Mucosa of stomach (tissue), 1 donor: Measurements from ENCODE around the gene ERLEC1.

ENCODE experiments used
- H3K27me3 ChIP-seq: one replicate; pipeline ENCODE4 v1.7.0; 2013; ENCODE audit warnings: mild to moderate bottlenecking, low read length; ENCODE audit not compliant: control insufficient read depth, insufficient read depth
- H3K36me3 ChIP-seq: one replicate; pipeline ENCODE4 v1.7.0; 2013; ENCODE audit warnings: low read length; ENCODE audit not compliant: control insufficient read depth, insufficient read depth
- H3K4me1 ChIP-seq: one replicate; pipeline ENCODE4 v1.7.0; 2013; ENCODE audit warnings: mild to moderate bottlenecking, low read length; ENCODE audit not compliant: control insufficient read depth, insufficient read depth
- H3K4me3 ChIP-seq: one replicate; pipeline ENCODE4 v1.7.0; 2013; ENCODE audit warnings: low read length
- H3K9ac ChIP-seq: one replicate; pipeline ENCODE4 v1.7.0; 2013; ENCODE audit warnings: mild to moderate bottlenecking, low read length, moderate library complexity
- H3K9me3 ChIP-seq: one replicate; pipeline ENCODE4 v1.7.0; 2013; ENCODE audit warnings: mild to moderate bottlenecking, low read length, moderate library complexity; ENCODE audit not compliant: control insufficient read depth
- donor health status: Pancreatic carcinoma.

ERLEC1 gene

DNA sequence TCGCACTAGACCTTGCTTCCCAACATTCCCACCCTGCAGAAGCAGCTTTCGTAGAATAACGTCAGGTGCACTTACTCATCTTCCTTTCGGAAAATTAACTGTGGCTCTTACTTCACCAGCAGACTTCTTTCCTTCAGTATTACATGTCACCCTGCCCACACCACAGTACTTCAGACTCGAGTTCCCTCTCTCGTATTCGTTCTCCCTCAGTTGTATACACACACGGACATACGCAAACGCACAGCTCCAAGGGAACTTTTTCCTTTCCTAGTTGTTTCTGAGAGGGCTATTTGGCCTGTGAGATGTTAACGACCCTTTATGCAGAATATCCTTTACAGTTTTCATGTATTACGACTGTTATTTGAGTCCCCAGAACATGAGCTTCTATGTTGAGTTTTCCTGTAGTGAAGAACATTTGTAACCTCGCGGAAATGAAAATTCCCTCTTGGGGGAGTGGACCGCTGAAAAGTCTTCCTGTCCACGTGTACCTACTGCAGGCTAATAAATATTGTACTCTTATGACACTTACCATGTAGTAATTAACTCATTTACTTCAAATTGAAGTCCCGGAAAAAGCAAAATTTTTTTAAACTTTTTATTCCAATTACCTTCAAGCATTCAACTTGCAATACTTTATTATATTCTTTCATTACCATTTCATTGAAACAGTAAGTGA is 908 bp downstream of the ERLEC1 start:
- H3K9me3 ChIP-seq = no peaks in the 10 kb centered on the region
- H3K9ac ChIP-seq = peak overlapping the region; percentile 66
- no peaks in the 10 kb centered on the region for H3K36me3 ChIP-seq
- no peaks in the 10 kb centered on the region for H3K27me3 ChIP-seq
- peaks cover 11% of the 10 kb centered on the region for H3K4me1 ChIP-seq
- peak overlapping the region; percentile 65 for H3K4me3 ChIP-seq

DNA sequence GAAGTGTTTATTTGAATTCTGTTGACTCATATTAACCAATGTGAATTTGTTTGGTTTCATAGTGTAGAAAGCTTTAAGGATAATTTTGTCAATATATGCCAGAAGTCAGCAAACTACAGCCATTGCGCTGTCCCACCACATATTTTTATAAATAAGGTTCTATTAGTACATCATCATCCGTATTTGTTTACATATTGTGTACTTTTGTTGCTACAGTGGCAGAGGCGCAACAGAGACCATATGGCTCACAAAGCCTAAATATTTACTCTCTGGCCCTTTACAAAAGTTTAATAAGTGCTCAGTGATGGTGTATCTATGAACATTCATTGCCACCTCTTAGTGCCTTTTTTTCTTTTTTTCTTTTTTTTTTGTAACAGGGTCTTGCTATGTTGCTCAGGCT is 6.4 kb downstream of the ERLEC1 start:
- H3K9ac ChIP-seq = no peak overlapping the region
- H3K4me3 ChIP-seq = no peak overlapping the region
- no peaks in the 10 kb centered on the region for H3K9me3 ChIP-seq
- H3K4me1 ChIP-seq = peaks cover 2% of the 10 kb centered on the region
- H3K27me3 ChIP-seq = no peaks in the 10 kb centered on the region
- no peaks in the 10 kb centered on the region for H3K36me3 ChIP-seq

DNA sequence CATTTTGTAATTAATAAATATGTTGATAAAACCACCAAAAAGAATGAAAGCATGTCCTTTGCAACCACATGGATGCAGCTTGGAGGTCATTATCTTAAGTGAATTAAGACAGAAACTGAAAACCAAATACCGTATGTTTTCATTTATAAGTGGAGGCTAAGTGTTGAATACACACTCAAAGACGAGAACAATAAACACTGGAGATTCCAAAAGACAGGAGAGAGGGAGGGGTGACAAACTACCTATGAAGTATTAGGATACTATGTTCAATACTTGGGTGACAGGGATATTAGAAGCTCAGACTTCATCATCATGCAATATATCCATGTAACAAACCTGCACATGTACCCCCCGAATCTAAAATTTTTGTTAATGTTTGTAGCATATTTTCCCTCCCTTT is 7.0 kb downstream of the ERLEC1 start:
- no peaks in the 10 kb centered on the region for H3K9me3 ChIP-seq
- no peaks in the 10 kb centered on the region for H3K36me3 ChIP-seq
- no peaks in the 10 kb centered on the region for H3K4me1 ChIP-seq
- H3K9ac ChIP-seq = no peak overlapping the region
- no peaks in the 10 kb centered on the region for H3K27me3 ChIP-seq
- H3K4me3 ChIP-seq = no peak overlapping the region

DNA sequence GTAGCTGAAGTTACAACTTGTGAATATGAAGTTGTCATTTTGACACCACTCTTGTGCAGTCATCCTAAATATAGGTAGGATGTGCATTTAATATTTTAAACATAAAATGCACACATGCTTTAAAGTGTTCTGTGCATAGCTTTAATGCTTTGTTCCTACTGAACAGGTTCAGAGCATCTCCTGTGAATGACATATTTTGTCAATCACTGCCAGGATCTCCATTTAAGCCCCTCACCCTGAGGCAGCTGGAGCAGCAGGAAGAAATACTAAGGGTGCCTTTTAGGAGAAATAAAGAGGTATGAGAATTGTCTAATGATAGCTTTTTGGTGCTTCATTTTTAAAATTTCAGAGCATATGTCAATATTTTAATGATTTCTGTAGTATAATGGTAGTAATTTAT is 14.7 kb downstream of the ERLEC1 start:
- Histone ChIP-seq H3K36me3 (peaks cover 7% of the 10 kb centered on the region), H3K27me3 (no peaks in the 10 kb centered on the region), H3K4me3 (no peak overlapping the region), H3K9ac (no peak overlapping the region), H3K4me1 (no peaks in the 10 kb centered on the region), H3K9me3 (no peaks in the 10 kb centered on the region)

DNA sequence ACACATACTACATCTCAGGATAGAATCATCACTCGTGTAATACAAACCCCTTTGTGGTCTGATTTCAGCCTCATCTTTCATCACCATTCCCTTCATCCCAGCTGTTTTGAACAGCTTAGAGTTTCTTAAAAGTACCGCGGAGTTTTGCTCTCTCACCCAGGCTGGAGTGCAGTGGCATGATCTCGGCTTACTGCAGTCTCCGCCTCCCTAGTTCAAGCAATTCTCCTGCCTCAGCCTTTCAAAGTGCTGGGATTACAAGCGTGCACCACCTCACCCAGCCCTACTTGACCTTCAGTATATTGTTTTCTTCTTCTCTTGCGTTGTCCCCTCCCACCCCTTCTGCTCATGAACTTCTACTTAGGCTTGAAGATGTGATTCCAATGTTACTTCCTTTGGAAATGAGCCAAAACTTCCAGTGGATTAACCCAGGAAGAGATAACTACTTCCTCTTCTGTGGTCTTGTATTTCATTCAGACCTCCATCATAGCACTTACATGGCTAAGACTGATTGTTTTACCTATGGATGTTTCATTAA is 15.8 kb downstream of the ERLEC1 start:
- no peaks in the 10 kb centered on the region for H3K27me3 ChIP-seq
- no peaks in the 10 kb centered on the region for H3K4me1 ChIP-seq
- no peaks in the 10 kb centered on the region for H3K9me3 ChIP-seq
- no peak overlapping the region for H3K4me3 ChIP-seq
- H3K36me3 ChIP-seq = peaks cover 7% of the 10 kb centered on the region
- no peak overlapping the region for H3K9ac ChIP-seq

DNA sequence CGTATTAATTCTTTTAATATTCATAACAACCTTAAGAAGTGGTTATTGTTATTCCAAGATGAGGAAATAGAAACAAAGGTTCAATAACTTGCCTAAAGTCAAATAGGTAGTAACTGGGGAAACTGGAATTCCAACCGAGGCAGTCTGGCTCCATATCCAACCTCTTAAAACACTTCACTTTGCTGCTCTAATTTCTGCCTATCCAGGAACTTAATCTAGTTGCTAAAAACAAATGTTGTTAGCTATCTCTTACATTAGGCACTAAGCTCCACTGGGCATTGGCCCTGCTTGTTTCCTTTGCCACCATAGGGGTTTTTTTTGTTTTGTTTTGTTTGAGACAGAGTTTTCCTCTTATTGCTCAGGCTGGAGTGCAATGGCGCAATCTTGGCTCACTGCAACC is 24.8 kb downstream of the ERLEC1 start:
- Histone ChIP-seq H3K9ac (no peak overlapping the region), H3K9me3 (no peaks in the 10 kb centered on the region), H3K36me3 (peaks cover 4% of the 10 kb centered on the region), H3K4me1 (no peaks in the 10 kb centered on the region), H3K4me3 (no peak overlapping the region), H3K27me3 (no peaks in the 10 kb centered on the region)

DNA sequence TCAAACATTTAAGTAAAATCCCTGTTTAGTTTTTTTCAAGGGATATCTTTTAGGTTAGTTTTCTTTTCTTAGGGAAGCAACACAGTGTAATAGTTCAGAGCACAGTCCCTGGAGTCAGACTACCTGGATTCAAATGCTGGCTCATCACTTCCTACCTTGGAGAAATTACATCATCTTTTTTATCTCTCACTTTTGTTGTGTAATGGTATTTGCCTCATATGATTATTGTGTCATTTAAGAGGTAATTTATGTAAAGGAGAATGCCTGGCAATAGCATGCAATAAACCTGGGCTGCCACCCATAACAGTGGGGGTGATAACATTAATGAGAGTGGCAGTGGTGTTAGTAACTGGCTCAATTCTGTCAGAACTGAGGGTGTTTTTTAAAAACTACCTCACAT is 26.3 kb downstream of the ERLEC1 start:
- Histone ChIP-seq H3K9ac (no peak overlapping the region), H3K27me3 (no peaks in the 10 kb centered on the region)

DNA sequence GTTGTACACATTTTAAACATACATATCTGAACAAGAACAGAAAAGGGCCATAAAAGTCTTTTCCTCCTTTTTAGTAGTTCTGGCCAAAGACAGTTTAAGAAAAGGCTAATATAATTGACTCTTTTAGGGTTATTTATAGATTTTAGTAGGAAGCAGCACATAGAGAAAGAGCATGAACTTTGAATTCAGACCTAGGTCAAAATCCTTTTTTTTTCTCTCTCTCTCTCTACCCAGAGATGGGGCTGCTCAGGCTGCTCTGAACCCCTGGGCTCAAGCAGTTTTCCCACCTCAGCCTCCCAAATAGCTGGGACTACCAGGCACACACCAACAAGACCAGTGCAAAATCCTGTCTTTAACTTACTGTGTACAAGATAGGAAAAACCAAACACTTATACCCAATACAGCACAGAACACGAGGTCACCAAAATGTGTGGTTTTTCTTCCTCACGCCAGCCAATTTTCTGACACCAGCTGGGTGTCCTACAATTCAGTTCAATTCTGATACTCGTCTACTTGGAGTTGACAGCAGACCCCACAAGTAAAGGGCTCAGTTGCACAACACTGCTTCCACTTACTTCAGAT is 32.1 kb downstream of the ERLEC1 start:
- Histone ChIP-seq H3K9me3 (no peaks in the 10 kb centered on the region), H3K4me3 (no peak overlapping the region), H3K9ac (no peak overlapping the region), H3K36me3 (no peaks in the 10 kb centered on the region), H3K27me3 (no peaks in the 10 kb centered on the region), H3K4me1 (no peaks in the 10 kb centered on the region)

More for the DNA sequence above, 26.3 kb downstream of the ERLEC1 start:
- no peaks in the 10 kb centered on the region for H3K4me1 ChIP-seq
- H3K4me3 ChIP-seq = no peak overlapping the region
- no peaks in the 10 kb centered on the region for H3K9me3 ChIP-seq
- peaks cover 4% of the 10 kb centered on the region for H3K36me3 ChIP-seq

DNA sequence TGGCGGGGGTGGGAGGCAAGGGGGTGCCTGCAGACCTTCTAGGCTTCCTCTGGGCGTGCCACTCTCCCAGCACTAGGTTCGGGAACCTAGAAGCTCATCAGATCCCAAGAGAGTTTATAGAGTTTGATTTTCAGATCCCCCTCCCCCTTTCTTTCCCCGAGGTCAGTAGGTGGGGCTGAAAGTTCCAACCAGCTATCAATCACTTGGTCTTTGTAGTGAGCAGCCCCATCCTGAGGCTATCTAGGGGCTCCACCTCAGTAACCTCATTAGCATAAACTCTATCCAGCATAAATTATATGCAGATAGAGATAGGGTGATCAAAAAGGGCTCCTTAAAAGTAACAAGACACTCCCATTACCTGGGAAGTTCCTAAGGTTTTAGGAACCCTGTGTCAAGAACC is 32.8 kb downstream of the ERLEC1 start:
- H3K27me3 ChIP-seq = no peaks in the 10 kb centered on the region
- H3K36me3 ChIP-seq = no peaks in the 10 kb centered on the region
- H3K9ac ChIP-seq = no peak overlapping the region
- H3K4me3 ChIP-seq = no peak overlapping the region
- H3K9me3 ChIP-seq = no peaks in the 10 kb centered on the region
- H3K4me1 ChIP-seq = no peaks in the 10 kb centered on the region

DNA sequence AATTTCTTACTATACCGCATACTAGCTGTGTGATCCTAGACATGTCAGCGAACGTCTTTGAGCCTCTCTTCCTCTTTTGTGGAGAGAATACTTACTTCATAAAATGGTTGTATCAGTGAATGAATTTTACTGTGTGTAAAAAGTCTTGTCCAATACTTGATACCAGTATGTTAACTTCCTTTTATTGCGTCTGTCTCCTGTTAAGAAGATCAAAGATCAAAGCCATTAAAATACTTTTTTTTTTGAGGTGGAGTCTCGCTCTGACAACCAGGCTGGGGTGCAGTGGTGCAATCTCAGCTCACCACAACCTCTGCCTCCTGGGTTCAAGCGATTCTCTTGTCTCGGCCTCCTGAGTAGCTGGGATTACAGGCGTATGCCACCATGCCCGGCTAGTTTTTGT is 33.2 kb downstream of the ERLEC1 start:
- H3K36me3 ChIP-seq = no peaks in the 10 kb centered on the region
- no peak overlapping the region for H3K4me3 ChIP-seq
- H3K9ac ChIP-seq = no peak overlapping the region
- H3K4me1 ChIP-seq = no peaks in the 10 kb centered on the region
- H3K27me3 ChIP-seq = no peaks in the 10 kb centered on the region
- no peaks in the 10 kb centered on the region for H3K9me3 ChIP-seq

DNA sequence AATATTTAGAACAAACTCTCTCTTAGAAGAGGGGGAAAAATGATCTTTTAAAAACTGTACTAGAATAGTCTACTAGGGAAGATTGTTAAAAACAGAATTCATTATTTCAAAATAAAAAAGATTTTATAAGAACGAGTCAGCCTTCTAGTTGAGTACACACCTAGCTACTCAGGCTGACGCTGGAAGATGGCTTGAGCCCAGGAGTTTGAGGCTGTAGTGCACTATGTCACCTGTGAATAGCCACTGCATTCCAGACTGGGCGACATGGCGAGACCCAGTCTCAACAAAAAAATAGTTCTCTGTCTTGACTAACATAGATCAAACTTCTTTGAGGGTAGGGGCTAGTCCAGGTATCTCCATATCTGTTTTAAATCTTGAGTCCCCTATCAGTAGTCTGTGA is 33.9 kb downstream of the ERLEC1 start:
- Histone ChIP-seq H3K36me3 (no peaks in the 10 kb centered on the region), H3K9me3 (no peaks in the 10 kb centered on the region), H3K27me3 (no peaks in the 10 kb centered on the region), H3K9ac (no peak overlapping the region), H3K4me1 (no peaks in the 10 kb centered on the region), H3K4me3 (no peak overlapping the region)

DNA sequence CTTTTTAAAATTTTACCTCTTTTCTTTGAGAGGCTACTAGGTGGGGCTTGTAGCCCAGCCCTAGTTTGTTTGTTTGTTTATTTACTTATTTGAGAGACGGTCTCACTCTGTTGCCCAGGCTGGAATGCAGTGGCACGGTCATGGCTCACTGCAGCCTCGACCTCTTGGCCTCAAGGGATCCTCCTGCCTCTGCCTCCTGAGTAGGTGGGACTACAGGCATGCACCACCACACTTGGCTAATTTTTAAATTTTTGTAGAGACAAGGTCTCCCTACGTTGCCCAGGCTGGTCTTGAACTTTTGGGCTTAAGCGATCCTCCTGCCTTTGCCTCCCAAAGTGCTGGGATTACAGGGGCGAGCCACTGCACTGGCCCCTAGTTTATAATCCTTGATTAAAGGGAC is 35.0 kb downstream of the ERLEC1 start:
- no peaks in the 10 kb centered on the region for H3K36me3 ChIP-seq
- H3K4me1 ChIP-seq = no peaks in the 10 kb centered on the region

More for the DNA sequence above, 35.0 kb downstream of the ERLEC1 start:
- H3K9ac ChIP-seq = no peak overlapping the region
- H3K9me3 ChIP-seq = no peaks in the 10 kb centered on the region
- no peaks in the 10 kb centered on the region for H3K27me3 ChIP-seq
- H3K4me3 ChIP-seq = no peak overlapping the region
